Uterus (tissue), 4 donors: ENCODE data around the gene TRAPPC12. TPM values are rescaled to one million over a fixed set of nuclear protein-coding genes. Genes with fewer than 3 reads are reported as not detected.

Source experiments
- DNase-seq, 2 donors: peaks; one replicate each; pipeline ENCODE4 v3.0.0-alpha.2; 2019 to 2020
- H3K27ac ChIP-seq, 2 donors: fragments of 200-600 bp; sonication (generic); 1 replicate in 1 of 2; 2 replicates in 1 of 2; pipeline ENCODE4 v1.5.1; 2016 to 2018
- H3K27me3 ChIP-seq, 2 donors: fragments of 200-600 bp; sonication (generic); one replicate each; pipeline ENCODE4 v1.5.1; 2018 to 2019; ENCODE audit warnings: control low read depth in 1 of 2
- H3K36me3 ChIP-seq, 2 donors: fragments of 200-600 bp; sonication (generic); one replicate each; pipeline ENCODE4 v1.5.1; 2019; ENCODE audit warnings: control low read depth in 1 of 2
- H3K4me1 ChIP-seq, 2 donors: fragments of 200-600 bp; sonication (generic); one replicate each; pipeline ENCODE4 v1.5.1; 2018 to 2019; ENCODE audit warnings: control low read depth in 1 of 2
- H3K4me3 ChIP-seq, 2 donors: fragments of 200-600 bp; sonication (generic); 1 replicate in 1 of 2; 2 replicates in 1 of 2; pipeline ENCODE4 v1.5.1; 2018 to 2019; ENCODE audit warnings: mild to moderate bottlenecking in 1 of 2
- H3K9me3 ChIP-seq, 2 donors: fragments of 200-600 bp; sonication (generic); one replicate each; pipeline ENCODE4 v1.5.1; 2019; ENCODE audit warnings: control low read depth in 1 of 2
- POLR2A ChIP-seq, 2 donors: fragments of 450-650 bp; IDR thresholded peaks; one replicate each; pipeline ENCODE4 v1.6.1; 2016; ENCODE audit warnings: antibody characterized with exemption in 2 of 2, mild to moderate bottlenecking in 1 of 2, moderate library complexity in 1 of 2
- intact Hi-C: fragments of 100-400 bp; cut with DNase I; formaldehyde crosslinking; loops from one replicate; pipeline ENCODE4 v1.15.1; 2023; ENCODE audit warnings: low total_unique reads
- total RNA-seq, 4 donors: library from RNA; depleted of rRNA in 3 of 4; stranded (reverse); fragments of >200 nt in 3 of 4; gene quantifications; one replicate each; pipeline versions ENCODE4 v1.1.0 to v1.2.4, GENCODE V29; 2014 to 2023
- TF ChIP-seq, protein P1 (sequence below), 4 experiments: fragments of 200-600 bp in 2 of 4; fragments of 450-650 bp in 2 of 4; sonication (generic) in 2 of 4; IDR thresholded peaks; one replicate each; pipeline ENCODE4 v1.5.1; 2016 to 2019; ENCODE audit warnings: antibody characterized with exemption in 4 of 4, mild to moderate bottlenecking in 2 of 4, moderate library complexity in 1 of 4
- donor health status: DM: yes; HTN: yes; CAD: no.

The TRAPPC12 gene
- total RNA-seq, 4 donors from 2014 or later = 15.6 to 149 (median 66.5) TPM

DNA sequence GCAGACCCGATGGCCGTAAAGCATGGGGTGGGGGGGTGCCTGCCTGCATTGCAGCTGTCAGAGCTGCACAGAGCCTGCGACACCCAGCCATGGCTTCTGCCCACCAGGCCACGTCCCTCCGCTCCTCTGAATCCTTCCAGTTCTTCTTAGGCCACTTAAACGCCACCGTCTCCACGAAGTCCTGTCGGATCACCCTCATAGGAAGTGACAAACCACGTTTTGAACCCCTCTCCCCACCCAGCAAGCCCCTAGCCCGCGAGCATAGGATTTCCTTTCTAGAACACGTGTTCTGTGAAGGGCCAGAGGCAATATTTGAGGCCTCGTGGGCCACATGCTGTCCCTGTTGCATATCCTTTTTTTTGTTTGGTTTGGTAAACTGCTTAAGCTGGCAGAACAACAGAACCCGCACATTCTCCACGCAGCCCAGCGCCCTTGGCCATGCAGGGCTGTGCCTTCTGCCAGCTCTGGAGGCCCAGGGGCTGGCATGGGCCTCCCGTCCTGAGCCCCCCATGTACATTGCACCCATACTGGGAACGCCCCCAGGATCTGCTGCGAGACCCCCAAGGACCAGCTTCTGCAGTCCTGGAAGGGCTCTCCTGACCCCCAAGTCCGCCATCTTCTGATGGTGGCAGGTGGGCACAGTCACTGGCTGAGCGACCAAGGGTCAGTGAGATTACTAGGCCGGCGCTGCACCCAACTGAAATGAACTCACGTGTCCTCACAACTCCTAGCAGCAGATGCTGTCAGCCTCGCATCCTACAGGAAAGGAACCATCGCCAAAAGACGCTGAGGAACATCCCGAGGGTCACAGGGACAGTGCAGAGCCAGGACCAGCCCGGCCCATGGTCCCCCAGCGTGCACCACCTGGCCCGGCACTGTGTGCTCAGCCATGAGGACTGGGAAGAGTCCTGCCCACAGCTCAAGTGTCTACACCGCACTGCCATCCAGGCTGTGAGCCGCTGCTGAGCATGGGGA lies 104.8 kb downstream of the TRAPPC12 start:
- Histone ChIP-seq H3K27ac (no peak overlapping the region), H3K27me3 (no peaks in the 10 kb centered on the region), H3K9me3 (no peaks in the 10 kb centered on the region), H3K4me1 (no peaks in the 10 kb centered on the region), H3K4me3 (no peak overlapping the region), H3K36me3 (no peaks in the 10 kb centered on the region)
- TF ChIP-seq, protein P1, sequence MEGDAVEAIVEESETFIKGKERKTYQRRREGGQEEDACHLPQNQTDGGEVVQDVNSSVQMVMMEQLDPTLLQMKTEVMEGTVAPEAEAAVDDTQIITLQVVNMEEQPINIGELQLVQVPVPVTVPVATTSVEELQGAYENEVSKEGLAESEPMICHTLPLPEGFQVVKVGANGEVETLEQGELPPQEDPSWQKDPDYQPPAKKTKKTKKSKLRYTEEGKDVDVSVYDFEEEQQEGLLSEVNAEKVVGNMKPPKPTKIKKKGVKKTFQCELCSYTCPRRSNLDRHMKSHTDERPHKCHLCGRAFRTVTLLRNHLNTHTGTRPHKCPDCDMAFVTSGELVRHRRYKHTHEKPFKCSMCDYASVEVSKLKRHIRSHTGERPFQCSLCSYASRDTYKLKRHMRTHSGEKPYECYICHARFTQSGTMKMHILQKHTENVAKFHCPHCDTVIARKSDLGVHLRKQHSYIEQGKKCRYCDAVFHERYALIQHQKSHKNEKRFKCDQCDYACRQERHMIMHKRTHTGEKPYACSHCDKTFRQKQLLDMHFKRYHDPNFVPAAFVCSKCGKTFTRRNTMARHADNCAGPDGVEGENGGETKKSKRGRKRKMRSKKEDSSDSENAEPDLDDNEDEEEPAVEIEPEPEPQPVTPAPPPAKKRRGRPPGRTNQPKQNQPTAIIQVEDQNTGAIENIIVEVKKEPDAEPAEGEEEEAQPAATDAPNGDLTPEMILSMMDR (IDR thresholded peaks at IDR 0.05) = no peak
- TF ChIP-seq POLR2A (IDR thresholded peaks at IDR 0.05) = no peak
- no peak for DNase-seq
- intact Hi-C loops = no loop called here

DNA sequence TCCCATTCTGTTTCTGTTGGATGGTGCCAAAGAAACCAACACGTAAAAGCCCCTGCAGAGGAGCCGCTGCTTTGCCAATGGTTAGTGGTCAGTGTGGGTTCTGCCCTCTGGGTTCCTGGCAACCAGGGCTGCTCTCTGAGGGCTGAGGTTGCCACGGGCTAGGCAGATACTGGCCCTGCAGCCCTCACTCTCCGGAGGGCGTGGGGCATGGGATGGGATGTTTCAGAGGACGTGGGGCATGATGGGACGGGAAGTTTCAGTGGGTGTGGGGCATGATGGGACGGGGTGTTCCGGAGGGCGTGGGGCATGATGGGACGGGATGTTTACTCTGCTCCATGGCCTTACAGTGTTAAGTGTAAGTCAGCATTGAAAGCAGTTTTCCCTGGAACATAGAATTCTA lies 105.7 kb downstream of the TRAPPC12 start:
- H3K4me3 ChIP-seq = no peak overlapping the region
- H3K27ac ChIP-seq = no peak overlapping the region
- H3K27me3 ChIP-seq = no peaks in the 10 kb centered on the region
- no peaks in the 10 kb centered on the region for H3K9me3 ChIP-seq
- DNase-seq = peak in 1 of 2 donors; percentile 4
- no peaks in the 10 kb centered on the region for H3K36me3 ChIP-seq
- H3K4me1 ChIP-seq = no peaks in the 10 kb centered on the region
- TF ChIP-seq, protein P1 (IDR thresholded peaks at IDR 0.05) = no peak
- no peak for TF ChIP-seq POLR2A (IDR thresholded peaks at IDR 0.05)
- intact Hi-C loops = no loop called here

DNA sequence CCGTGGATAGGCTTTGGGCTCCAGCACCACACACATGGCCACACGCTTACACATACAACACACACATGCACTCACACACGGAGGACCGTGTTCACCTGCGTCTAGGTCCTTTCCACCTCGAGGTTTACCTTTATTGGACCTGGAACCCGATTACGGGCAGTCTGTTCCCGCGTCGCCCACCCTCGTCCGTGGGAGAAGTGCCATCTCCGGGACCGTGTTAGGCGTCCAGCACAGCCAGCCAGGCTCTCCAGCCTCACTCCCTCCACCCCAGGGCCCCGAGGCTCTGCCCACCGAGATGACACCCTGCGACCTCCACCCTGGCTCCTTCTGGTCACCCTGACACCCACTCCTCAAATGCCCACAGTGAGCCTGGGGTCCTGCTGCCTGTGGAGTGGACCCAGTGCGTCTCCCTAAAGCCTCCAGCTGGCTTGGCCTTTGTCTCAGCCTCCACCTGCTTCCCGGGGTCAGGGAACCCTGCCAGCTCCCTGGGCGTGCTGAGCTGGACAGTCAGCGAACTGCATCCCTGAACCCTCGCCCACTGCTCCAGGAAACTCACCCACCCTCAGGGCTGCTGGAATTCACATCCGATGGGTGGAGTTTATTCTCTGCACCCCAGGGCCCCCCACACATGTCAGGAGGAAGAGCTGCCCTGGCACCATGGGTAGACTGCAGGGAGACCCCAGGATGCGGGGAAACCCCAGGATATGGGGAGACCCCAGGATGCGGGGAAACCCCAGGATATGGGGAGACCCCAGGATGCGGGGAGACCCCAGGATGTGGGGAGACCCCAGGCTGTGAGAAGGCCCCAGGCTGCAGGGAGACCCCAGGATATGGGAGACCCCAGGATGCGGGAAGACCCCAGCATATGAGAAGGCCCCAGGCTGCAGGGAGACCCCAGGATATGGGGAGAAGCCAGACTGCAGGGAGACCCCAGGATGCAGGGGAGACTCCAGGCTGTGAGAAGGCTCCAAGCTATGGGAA lies 106.8 kb downstream of the TRAPPC12 start:
- Histone ChIP-seq H3K27ac (no peak overlapping the region), H3K4me1 (no peaks in the 10 kb centered on the region), H3K4me3 (no peak overlapping the region), H3K36me3 (no peaks in the 10 kb centered on the region), H3K9me3 (no peaks in the 10 kb centered on the region), H3K27me3 (no peaks in the 10 kb centered on the region)
- intact Hi-C loops = no loop called here
- TF ChIP-seq, protein P1 (IDR thresholded peaks at IDR 0.05) = no peak
- no peak for TF ChIP-seq POLR2A (IDR thresholded peaks at IDR 0.05)
- peak in 1 of 2 donors; percentile 15 for DNase-seq

DNA sequence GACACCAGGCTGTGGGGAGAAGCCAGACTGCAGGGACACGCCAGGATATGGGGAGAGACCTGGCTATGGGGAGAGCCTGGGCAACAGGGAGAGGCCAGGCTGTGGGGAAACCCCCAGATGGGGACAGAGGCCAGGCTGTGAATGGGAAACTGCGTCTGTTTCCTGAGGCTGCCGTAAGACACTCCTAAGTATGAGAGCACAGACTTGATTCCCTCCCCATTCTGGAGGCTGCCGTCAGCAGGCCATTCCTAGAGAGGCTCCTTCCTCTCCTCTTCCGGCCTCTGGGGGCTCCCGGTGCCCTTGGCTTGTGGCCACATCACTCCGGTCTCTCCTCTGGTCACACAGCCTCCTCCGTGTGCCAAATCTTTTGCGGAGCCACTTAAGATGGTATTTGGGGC lies 107.5 kb downstream of the TRAPPC12 start:
- Histone ChIP-seq H3K27me3 (no peaks in the 10 kb centered on the region), H3K27ac (no peak overlapping the region), H3K4me3 (no peak overlapping the region), H3K4me1 (no peaks in the 10 kb centered on the region), H3K36me3 (no peaks in the 10 kb centered on the region), H3K9me3 (no peaks in the 10 kb centered on the region)
- peak in 1 of 2 donors; percentile 17 for DNase-seq
- intact Hi-C loops = no loop called here
- TF ChIP-seq, protein P1 (IDR thresholded peaks at IDR 0.05) = no peak
- no peak for TF ChIP-seq POLR2A (IDR thresholded peaks at IDR 0.05)
